Measurements from ENCODE around the gene COL19A1.

COL19A1 gene

GRCh38 chr6:70113171-70113570, 246.8 kb downstream of the COL19A1 start:
- Histone ChIP-seq H3K4me2 (ENCODE audit: low read length) (no peak overlapping the region), H4K20me1 (ENCODE audit: insufficient read depth, low read length) (no peaks in the 10 kb centered on the region), H3K4me1 (ENCODE audit: low read length) (peaks cover 54% of the 10 kb centered on the region), H3K9me3 (ENCODE audit: insufficient read depth, low read length) (no peaks in the 10 kb centered on the region), H3K79me2 (ENCODE audit: low read length) (no peaks in the 10 kb centered on the region), H3K27me3 (ENCODE audit: low read depth, low read length) (no peaks in the 10 kb centered on the region), H3K27ac (ENCODE audit: low read length) (no peak overlapping the region), H3K4me3 (ENCODE audit: low read length) (no peak overlapping the region), H3K9ac (ENCODE audit: low read length) (no peak overlapping the region), H3K36me3 (replicated peaks; ENCODE audit: low read depth, low read length) (no peaks in the 10 kb centered on the region), H2AFZ (ENCODE audit: low read depth, low read length) (no peak overlapping the region)
- TF ChIP-seq, protein P1, sequence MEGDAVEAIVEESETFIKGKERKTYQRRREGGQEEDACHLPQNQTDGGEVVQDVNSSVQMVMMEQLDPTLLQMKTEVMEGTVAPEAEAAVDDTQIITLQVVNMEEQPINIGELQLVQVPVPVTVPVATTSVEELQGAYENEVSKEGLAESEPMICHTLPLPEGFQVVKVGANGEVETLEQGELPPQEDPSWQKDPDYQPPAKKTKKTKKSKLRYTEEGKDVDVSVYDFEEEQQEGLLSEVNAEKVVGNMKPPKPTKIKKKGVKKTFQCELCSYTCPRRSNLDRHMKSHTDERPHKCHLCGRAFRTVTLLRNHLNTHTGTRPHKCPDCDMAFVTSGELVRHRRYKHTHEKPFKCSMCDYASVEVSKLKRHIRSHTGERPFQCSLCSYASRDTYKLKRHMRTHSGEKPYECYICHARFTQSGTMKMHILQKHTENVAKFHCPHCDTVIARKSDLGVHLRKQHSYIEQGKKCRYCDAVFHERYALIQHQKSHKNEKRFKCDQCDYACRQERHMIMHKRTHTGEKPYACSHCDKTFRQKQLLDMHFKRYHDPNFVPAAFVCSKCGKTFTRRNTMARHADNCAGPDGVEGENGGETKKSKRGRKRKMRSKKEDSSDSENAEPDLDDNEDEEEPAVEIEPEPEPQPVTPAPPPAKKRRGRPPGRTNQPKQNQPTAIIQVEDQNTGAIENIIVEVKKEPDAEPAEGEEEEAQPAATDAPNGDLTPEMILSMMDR (IDR thresholded peaks at IDR 0.05; ENCODE audit: low read depth, low read length): no peak
- TF ChIP-seq EZH2phosphoT487 (IDR thresholded peaks at IDR 0.05; ENCODE audit: low read depth): no peak

DNA sequence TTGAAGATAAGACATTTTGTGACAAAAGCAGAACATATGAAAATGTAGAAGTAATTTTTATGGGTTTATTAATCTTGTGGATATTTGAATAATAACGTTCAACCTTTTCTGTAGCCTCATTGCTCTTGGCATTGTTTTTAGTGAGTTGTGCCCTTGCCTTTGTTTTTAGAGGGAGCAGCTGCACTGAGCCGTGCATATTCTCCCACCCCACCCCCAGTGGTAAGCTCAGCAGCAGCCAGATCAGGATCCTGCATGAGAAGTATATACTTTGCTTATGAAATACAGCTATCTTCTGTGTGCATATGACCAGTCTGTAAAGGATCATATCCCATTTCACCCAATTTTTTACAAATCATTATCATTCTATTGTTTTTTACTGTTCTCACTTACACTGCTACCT, 252.3 kb downstream of the COL19A1 start:
- TF ChIP-seq EZH2phosphoT487 (IDR thresholded peaks at IDR 0.05; ENCODE audit: low read depth): no peak
- TF ChIP-seq, protein P1 (IDR thresholded peaks at IDR 0.05; ENCODE audit: low read depth, low read length): no peak
- H3K36me3 ChIP-seq (replicated peaks; ENCODE audit: low read depth, low read length): no peaks in the 10 kb centered on the region
- H3K9me3 ChIP-seq (ENCODE audit: insufficient read depth, low read length): no peaks in the 10 kb centered on the region
- no peak overlapping the region for H3K4me3 ChIP-seq (ENCODE audit: low read length)
- H3K27me3 ChIP-seq (ENCODE audit: low read depth, low read length): no peaks in the 10 kb centered on the region
- H2AFZ ChIP-seq (ENCODE audit: low read depth, low read length): no peak overlapping the region
- H4K20me1 ChIP-seq (ENCODE audit: insufficient read depth, low read length): no peaks in the 10 kb centered on the region
- no peaks in the 10 kb centered on the region for H3K79me2 ChIP-seq (ENCODE audit: low read length)
- H3K4me1 ChIP-seq (ENCODE audit: low read length): peaks cover 25% of the 10 kb centered on the region
- no peak overlapping the region for H3K4me2 ChIP-seq (ENCODE audit: low read length)
- H3K9ac ChIP-seq (ENCODE audit: low read length): no peak overlapping the region
- H3K27ac ChIP-seq (ENCODE audit: low read length): no peak overlapping the region

DNA sequence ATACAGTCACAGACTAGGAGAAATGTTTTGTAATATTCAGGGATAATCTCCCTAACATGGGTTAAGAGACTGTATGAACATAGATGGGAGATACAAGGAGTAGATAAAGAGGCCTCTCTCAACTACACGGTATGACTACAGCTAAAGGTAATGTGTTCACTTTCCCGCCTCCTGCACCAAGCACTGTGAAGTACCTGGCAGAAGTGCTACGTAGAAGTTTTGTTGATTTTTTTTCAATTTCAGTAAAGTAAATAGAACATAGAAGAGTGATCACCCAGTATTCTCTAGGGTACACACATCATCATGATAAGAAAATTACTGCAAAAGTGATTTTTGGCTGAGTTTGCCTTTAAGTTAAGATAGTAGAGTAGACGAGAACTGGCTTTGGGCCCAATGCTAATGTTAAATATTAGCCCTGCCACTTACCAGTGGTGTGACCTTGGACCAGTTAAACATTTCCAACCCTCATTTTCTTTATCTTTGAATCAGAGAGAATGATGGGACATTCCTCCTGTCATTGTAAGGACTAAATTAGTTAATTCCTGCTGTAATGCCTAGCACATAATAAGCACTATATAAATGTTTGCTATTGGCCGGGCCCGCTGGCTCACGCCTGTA, 253.0 kb downstream of the COL19A1 start:
- H3K9me3 ChIP-seq (ENCODE audit: insufficient read depth, low read length): no peaks in the 10 kb centered on the region
- H3K9ac ChIP-seq (ENCODE audit: low read length): no peak overlapping the region
- peaks cover 25% of the 10 kb centered on the region for H3K4me1 ChIP-seq (ENCODE audit: low read length)
- no peaks in the 10 kb centered on the region for H3K36me3 ChIP-seq (replicated peaks; ENCODE audit: low read depth, low read length)
- no peaks in the 10 kb centered on the region for H4K20me1 ChIP-seq (ENCODE audit: insufficient read depth, low read length)
- no peak overlapping the region for H3K27ac ChIP-seq (ENCODE audit: low read length)
- TF ChIP-seq, protein P1 (IDR thresholded peaks at IDR 0.05; ENCODE audit: low read depth, low read length): no peak
- TF ChIP-seq EZH2phosphoT487 (IDR thresholded peaks at IDR 0.05; ENCODE audit: low read depth): no peak
- no peaks in the 10 kb centered on the region for H3K27me3 ChIP-seq (ENCODE audit: low read depth, low read length)
- H3K79me2 ChIP-seq (ENCODE audit: low read length): no peaks in the 10 kb centered on the region
- no peak overlapping the region for H3K4me3 ChIP-seq (ENCODE audit: low read length)
- H3K4me2 ChIP-seq (ENCODE audit: low read length): no peak overlapping the region
- H2AFZ ChIP-seq (ENCODE audit: low read depth, low read length): no peak overlapping the region

DNA sequence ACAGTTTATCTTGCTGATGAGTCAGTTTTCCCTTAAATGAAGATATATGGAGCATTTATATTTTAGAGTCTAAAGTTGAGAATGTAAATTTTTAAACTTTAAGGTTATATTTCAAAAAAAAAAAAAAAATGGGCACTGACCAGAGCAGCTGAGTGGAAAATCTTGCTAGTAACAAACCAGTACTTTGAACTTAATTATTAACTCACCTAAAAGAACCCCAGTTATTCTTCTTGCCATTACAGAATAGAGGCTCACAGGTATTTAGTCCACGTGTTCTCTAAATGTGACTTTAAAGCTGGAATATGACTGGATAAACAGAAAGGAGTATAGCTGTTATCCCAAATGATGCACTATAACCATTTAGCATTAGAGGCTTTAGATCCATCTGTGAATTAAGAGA, 258.1 kb downstream of the COL19A1 start:
- H3K9me3 ChIP-seq (ENCODE audit: insufficient read depth, low read length): no peaks in the 10 kb centered on the region

More for the DNA sequence above, 258.1 kb downstream of the COL19A1 start:
- Histone ChIP-seq H3K4me2 (ENCODE audit: low read length) (no peak overlapping the region), H4K20me1 (ENCODE audit: insufficient read depth, low read length) (no peaks in the 10 kb centered on the region), H2AFZ (ENCODE audit: low read depth, low read length) (no peak overlapping the region), H3K9ac (ENCODE audit: low read length) (no peak overlapping the region), H3K4me1 (ENCODE audit: low read length) (no peaks in the 10 kb centered on the region), H3K27ac (ENCODE audit: low read length) (no peak overlapping the region), H3K4me3 (ENCODE audit: low read length) (no peak overlapping the region), H3K36me3 (replicated peaks; ENCODE audit: low read depth, low read length) (no peaks in the 10 kb centered on the region), H3K79me2 (ENCODE audit: low read length) (no peaks in the 10 kb centered on the region), H3K27me3 (ENCODE audit: low read depth, low read length) (no peaks in the 10 kb centered on the region)
- TF ChIP-seq, protein P1 (IDR thresholded peaks at IDR 0.05; ENCODE audit: low read depth, low read length): no peak
- TF ChIP-seq EZH2phosphoT487 (IDR thresholded peaks at IDR 0.05; ENCODE audit: low read depth): no peak

Data from OCI-LY3 (cell line).